ENCODE measurements around the gene ERG. TPM values are rescaled to one million over a fixed set of nuclear protein-coding genes. Genes with fewer than 3 reads are reported as not detected.

Gene ERG
- total RNA-seq, 1 experiment from 2014 or later = 0.11 TPM

DNA sequence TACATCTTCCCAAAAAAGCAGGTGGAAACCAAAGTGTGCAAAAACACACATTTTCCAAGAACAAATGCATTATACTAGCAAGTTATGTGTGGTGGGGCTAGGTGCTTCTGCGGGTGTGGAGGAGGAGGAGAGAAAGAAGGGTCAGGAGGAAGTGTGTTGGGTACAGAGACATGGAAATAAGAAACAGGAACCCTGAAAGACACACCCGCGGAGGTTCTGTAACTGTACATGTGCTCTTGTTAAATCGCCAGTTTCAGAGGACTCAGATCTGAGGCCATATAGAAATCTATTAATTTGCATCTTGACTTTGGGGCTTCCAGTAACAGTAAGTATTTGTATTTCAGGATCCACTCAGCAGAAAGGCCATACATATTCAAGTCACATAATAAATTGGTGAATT is 30.9 kb downstream of the ERG start:
- Histone ChIP-seq H2BK20ac (ENCODE audit: low read depth, low read length, poor library complexity, severe bottlenecking) (no peak overlapping the region), H4K20me1 (ENCODE audit: control insufficient read depth, insufficient read depth, insufficient read length) (no peaks in the 10 kb centered on the region), H3K79me1 (ENCODE audit: insufficient read depth, low read depth, low read length, poor library complexity, severe bottlenecking) (no peaks in the 10 kb centered on the region), H3K79me2 (ENCODE audit: insufficient read depth, low read length) (no peaks in the 10 kb centered on the region), H2BK120ac (ENCODE audit: low read depth, low read length, poor library complexity, severe bottlenecking) (no peak overlapping the region), H3K23me2 (ENCODE audit: insufficient read length, low read depth, low read length, poor library complexity, severe bottlenecking) (no peaks in the 10 kb centered on the region), H3K27ac (ENCODE audit: insufficient read length, low read depth, low read length) (no peak overlapping the region), H3K9me3 (ENCODE audit: control insufficient read depth, low read depth, low read length) (no peaks in the 10 kb centered on the region), H3K4me1 (ENCODE audit: insufficient read depth, low read length) (peaks cover 1% of the 10 kb centered on the region; the same call in 1 of the 2 replicates), H3K14ac (ENCODE audit: insufficient read depth, low read length) (no peak overlapping the region), H4K5ac (ENCODE audit: insufficient read length, low read depth, low read length) (no peak overlapping the region), H2BK15ac (ENCODE audit: low read depth, low read length) (no peak overlapping the region), H3K18ac (ENCODE audit: insufficient read length, low read depth, low read length) (no peak overlapping the region), H3K4ac (ENCODE audit: low read depth, low read length) (no peak overlapping the region), H3K4me2 (ENCODE audit: insufficient read depth, insufficient read length, low read length) (no peak overlapping the region), H4K91ac (ENCODE audit: insufficient read length, low read depth, low read length) (no peak overlapping the region), H2BK12ac (ENCODE audit: insufficient read length, low read depth, low read length) (no peak overlapping the region), H3K56ac (ENCODE audit: insufficient read length, low read depth, low read length) (no peak overlapping the region), H3K23ac (ENCODE audit: insufficient read length, low read depth, low read length) (no peak overlapping the region), H3K9ac (ENCODE audit: extremely low read depth, insufficient read length, low read length) (no peak overlapping the region), H3T11ph (ENCODE audit: low read length) (no peak overlapping the region), H4K8ac (replicated peaks; ENCODE audit: insufficient read length, low read depth, low read length) (no peak overlapping the region), H2AFZ (ENCODE audit: low read length) (no peak overlapping the region), H3K27me3 (ENCODE audit: insufficient read depth, low read length) (no peaks in the 10 kb centered on the region; the same call in 1 of the 2 replicates), H2BK5ac (ENCODE audit: insufficient read length, low read length) (no peak overlapping the region), H2AK5ac (ENCODE audit: insufficient read length, low read length) (no peak overlapping the region)
- no CpG with 5 or more reads among the region's 4 CpGs for WGBS (ENCODE audit: extremely low coverage, insufficient read length, low lambda C conversion rate)
- TF ChIP-seq, protein P1, sequence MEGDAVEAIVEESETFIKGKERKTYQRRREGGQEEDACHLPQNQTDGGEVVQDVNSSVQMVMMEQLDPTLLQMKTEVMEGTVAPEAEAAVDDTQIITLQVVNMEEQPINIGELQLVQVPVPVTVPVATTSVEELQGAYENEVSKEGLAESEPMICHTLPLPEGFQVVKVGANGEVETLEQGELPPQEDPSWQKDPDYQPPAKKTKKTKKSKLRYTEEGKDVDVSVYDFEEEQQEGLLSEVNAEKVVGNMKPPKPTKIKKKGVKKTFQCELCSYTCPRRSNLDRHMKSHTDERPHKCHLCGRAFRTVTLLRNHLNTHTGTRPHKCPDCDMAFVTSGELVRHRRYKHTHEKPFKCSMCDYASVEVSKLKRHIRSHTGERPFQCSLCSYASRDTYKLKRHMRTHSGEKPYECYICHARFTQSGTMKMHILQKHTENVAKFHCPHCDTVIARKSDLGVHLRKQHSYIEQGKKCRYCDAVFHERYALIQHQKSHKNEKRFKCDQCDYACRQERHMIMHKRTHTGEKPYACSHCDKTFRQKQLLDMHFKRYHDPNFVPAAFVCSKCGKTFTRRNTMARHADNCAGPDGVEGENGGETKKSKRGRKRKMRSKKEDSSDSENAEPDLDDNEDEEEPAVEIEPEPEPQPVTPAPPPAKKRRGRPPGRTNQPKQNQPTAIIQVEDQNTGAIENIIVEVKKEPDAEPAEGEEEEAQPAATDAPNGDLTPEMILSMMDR (conservative IDR thresholded peaks at IDR 0.05) = no peak
- H3K27ac Mint-ChIP-seq = no peak overlapping the region
- no peaks in the 10 kb centered on the region; a peak in 1 of 5 replicates for H3K9me3 Mint-ChIP-seq
- H3K4me3 Mint-ChIP-seq = no peak overlapping the region
- peaks cover 2 to 4% of the 10 kb centered on the region in 2 experiments for H3K4me1 Mint-ChIP-seq
- no peaks in the 10 kb centered on the region for H3K36me3 Mint-ChIP-seq (ENCODE audit: insufficient read depth in 1 of 3, low read depth in 3 of 3)
- no peak for DNase-seq
- peaks cover 23% of the 10 kb centered on the region for H3K27me3 Mint-ChIP-seq (ENCODE audit: low read depth)

Measured in H9 (cell line).